ENCODE results near the gene LARGE1.

LARGE1 gene

GRCh38 chr22:33564683-33565082 lies 355.6 kb downstream of the LARGE1 start:
- TF ChIP-seq, protein P1, sequence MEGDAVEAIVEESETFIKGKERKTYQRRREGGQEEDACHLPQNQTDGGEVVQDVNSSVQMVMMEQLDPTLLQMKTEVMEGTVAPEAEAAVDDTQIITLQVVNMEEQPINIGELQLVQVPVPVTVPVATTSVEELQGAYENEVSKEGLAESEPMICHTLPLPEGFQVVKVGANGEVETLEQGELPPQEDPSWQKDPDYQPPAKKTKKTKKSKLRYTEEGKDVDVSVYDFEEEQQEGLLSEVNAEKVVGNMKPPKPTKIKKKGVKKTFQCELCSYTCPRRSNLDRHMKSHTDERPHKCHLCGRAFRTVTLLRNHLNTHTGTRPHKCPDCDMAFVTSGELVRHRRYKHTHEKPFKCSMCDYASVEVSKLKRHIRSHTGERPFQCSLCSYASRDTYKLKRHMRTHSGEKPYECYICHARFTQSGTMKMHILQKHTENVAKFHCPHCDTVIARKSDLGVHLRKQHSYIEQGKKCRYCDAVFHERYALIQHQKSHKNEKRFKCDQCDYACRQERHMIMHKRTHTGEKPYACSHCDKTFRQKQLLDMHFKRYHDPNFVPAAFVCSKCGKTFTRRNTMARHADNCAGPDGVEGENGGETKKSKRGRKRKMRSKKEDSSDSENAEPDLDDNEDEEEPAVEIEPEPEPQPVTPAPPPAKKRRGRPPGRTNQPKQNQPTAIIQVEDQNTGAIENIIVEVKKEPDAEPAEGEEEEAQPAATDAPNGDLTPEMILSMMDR (IDR thresholded peaks at IDR 0.05; ENCODE audit: low read depth, low read length) = no peak
- DNase-seq (ENCODE audit: extremely low read depth, low read depth) = no peak

GRCh38 chr22:33563220-33563964 lies 356.9 kb downstream of the LARGE1 start:
- TF ChIP-seq, protein P1 (IDR thresholded peaks at IDR 0.05; ENCODE audit: low read depth, low read length) = no peak
- no peak for DNase-seq (ENCODE audit: extremely low read depth, low read depth)

DNA sequence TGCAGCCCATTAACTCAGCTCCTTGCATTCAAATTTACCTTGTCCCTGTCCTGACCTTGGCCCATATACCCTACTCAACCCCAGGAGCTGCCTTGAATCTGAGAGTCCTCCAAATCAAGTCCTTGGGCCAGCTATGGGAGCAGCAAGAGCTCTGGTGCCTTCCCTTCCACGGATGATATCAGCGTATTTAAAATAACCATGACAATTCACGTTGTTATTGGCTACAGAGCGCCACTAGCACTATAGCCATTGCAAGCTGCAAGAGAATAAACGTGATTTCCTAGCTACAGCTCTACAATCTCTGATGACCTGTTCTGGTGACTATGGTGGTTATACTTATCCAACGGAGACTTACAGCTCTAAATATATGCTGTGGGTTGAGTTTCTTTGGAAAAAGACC lies 357.8 kb downstream of the LARGE1 start:
- no peak for DNase-seq (ENCODE audit: extremely low read depth, low read depth)
- TF ChIP-seq, protein P1 (IDR thresholded peaks at IDR 0.05; ENCODE audit: low read depth, low read length) = no peak

DNA sequence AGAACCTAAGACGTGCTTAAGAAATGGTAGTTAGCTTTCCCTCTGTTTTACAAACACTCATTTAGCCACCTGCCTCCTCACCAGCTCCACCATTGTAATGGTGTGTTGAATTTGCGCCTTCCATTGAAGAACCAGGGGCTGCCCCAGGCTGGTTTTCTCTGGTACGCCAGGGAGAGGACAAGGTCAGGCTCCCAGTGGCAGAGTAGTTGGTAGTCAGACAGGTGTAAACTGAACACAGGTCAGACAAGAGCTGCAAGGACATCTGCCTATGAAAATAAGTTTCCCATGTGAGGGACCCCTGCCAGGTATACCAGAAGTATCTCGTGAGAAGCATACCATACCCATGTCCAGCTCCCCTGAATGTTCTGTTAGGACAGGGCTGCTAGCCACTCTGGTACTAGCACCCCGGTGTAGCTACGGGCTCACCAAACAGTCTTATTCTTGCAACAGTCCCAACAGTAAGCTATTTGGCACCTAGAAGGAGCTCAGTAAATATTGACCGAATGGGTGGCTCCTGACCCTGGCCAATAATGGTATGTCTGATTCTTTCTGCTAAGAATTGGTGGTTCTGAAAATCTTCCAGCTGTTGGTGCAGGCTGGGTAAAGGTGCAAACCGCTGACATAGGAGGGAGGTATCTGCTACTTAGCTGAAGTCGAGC lies 359.0 kb downstream of the LARGE1 start:
- TF ChIP-seq, protein P1 (IDR thresholded peaks at IDR 0.05; ENCODE audit: low read depth, low read length) = no peak
- DNase-seq (ENCODE audit: extremely low read depth, low read depth) = no peak

DNA sequence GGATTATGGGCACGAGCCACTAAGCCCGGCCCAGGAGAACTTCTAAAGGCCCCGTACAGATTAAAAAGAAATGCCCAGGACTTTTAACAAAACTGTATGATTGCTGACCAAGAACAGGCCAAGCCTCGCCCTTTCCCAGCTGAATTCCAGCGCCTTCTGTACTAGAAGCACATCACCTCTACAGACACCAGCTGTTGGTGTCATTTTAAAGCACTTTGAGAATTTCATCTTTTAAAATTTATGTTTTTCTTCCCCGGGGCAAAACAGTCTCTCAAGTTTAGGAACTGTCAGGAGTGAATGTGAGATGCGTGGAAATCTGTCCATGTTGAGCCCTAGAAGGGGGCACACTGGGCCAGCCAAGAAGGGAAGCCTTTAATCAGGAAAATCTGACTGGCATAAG lies 362.4 kb downstream of the LARGE1 start:
- no peak for DNase-seq (ENCODE audit: extremely low read depth, low read depth)
- TF ChIP-seq, protein P1 (IDR thresholded peaks at IDR 0.05; ENCODE audit: low read depth, low read length) = no peak

DNA sequence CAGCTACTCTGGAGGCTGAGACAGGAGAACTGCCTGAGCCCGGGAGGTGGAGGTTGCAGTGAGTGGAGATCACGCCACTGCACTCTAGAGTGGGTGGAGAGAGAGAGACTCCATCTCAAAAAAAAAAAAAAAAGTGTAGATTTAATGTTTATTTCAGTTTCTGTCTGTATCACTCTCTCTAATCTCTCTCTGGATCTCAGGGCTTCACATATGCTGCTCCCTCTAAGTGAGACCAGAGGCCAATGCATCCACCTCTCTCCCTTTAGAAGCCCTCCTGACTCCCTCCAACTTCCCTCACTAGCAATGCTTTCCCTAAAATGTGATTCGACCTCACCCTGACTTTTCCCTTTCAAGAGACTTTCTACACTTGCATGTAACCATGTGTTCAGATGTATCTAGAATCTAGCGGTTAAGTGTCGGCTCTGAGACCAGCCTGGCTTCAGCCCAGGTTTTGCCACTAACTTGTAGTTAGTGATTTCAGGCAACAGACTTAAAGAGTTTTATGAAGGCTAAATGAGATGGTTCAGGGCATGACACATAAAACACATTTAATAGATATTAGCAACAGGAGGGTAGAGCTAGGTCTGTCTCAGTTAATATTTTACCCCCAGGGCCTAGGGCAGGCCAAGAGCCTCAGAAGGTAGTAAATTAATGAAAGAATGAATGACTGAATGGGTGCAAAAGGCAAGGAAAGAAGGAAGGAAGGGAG lies 364.3 kb downstream of the LARGE1 start:
- TF ChIP-seq, protein P1 (IDR thresholded peaks at IDR 0.05; ENCODE audit: low read depth, low read length) = no peak
- DNase-seq (ENCODE audit: extremely low read depth, low read depth) = no peak

DNA sequence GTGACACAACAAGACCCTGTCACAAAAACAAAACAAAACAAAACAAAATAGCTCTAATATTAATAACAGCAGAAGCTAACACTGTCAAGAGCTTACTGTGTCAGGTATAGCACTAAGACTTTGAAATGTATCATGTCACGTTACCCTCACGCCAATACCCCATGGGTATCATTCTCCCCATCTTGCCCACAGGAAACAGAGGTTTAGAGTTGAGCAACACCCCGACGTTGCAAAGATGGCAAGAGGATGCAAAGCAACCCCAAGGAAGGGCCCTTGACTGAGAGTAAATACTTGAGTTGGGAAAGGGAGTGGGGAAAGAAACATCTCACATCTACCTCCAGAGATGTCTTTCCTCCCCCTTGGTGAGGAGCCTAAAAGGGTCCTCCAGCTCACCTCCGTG lies 366.8 kb downstream of the LARGE1 start:
- TF ChIP-seq, protein P1 (IDR thresholded peaks at IDR 0.05; ENCODE audit: low read depth, low read length) = no peak
- no peak for DNase-seq (ENCODE audit: extremely low read depth, low read depth)

Data from AG09319 (cell line).